Endothelial cell of umbilical vein (primary cell): ENCODE results near the gene DYNLL2. TPM values are rescaled to one million over a fixed set of nuclear protein-coding genes. Genes with fewer than 3 reads are reported as not detected.

ENCODE experiments used
- BruUV-seq: library from RNA; stranded (reverse); fragments of 400-500 nt; replicated peaks from 2 replicates; lab custom pipeline; 2021; lab: Mats Ljungman, UMichigan
- CTCF ChIA-PET: fragments of 300-600, 350-600 bp; sonication (Branson Sonifier 250); formaldehyde crosslinking; loops from one replicate; lab custom pipeline; 2021; ENCODE audit warnings: antibody characterized with exemption, inconsistent platforms; lab: Charles Lee
- POLR2A ChIA-PET: fragments of 300-600, 350-600 bp; sonication (Branson Sonifier 250); formaldehyde crosslinking; loops from one replicate; lab custom pipeline; 2021; ENCODE audit warnings: antibody characterized with exemption, inconsistent platforms; lab: Charles Lee
- DNase-seq: peaks from one replicate; pipeline ENCODE4 v3.0.0-alpha.2; 2011; ENCODE audit warnings: low read depth, low spot score
- FAIRE-seq: peaks from 2 replicates; lab custom pipeline; 2011; peaks lifted over from hg19 to GRCh38; lab: Jason Lieb, UNC
- H2AFZ ChIP-seq: 2 replicates; pipeline ENCODE4 v1.6.0; 2012; ENCODE audit warnings: low read depth, low read length, control low read depth, inconsistent platforms
- H3K27ac ChIP-seq: 2 replicates; pipeline ENCODE4 v1.5.1; 2011; ENCODE audit warnings: low read depth, mild to moderate bottlenecking, control low read depth, low read length, moderate library complexity; ENCODE audit not compliant: insufficient read depth
- H3K27me3 ChIP-seq, 2 experiments: 2 replicates each; pipeline versions ENCODE4 v1.6.0 to v1.6.1; 2011; ENCODE audit warnings: low read length in 2 of 2, mixed read lengths in 1 of 2; ENCODE audit not compliant: control insufficient read depth in 2 of 2, insufficient read depth in 2 of 2
- H3K36me3 ChIP-seq, 2 experiments: 2 replicates in 1 of 2; 3 replicates in 1 of 2; pipeline ENCODE4 v1.5.1; 2011; ENCODE audit warnings: low read length in 2 of 2, mild to moderate bottlenecking in 1 of 2, moderate library complexity in 1 of 2; ENCODE audit not compliant: control insufficient read depth in 2 of 2, insufficient read depth in 2 of 2; ENCODE audit errors: extremely low read depth in 1 of 2
- H3K4me1 ChIP-seq: 3 replicates; pipeline ENCODE4 v1.5.1; 2011; ENCODE audit warnings: mild to moderate bottlenecking, low read length; ENCODE audit not compliant: control insufficient read depth, insufficient read depth; ENCODE audit errors: extremely low read depth
- H3K4me2 ChIP-seq: 2 replicates; pipeline ENCODE4 v1.6.1; 2011; ENCODE audit warnings: low read length, control low read depth, mixed read lengths; ENCODE audit not compliant: insufficient read depth
- H3K4me3 ChIP-seq, 3 experiments: fragments of 200-600 bp in 1 of 3; sonication (generic), shearing (Covaris generic) in 1 of 3; replicated peaks in 1 of 3; 2 replicates each; pipeline ENCODE4 v1.5.1; 2011 to 2016; ENCODE audit warnings: control low read depth in 3 of 3, low read length in 3 of 3, mild to moderate bottlenecking in 2 of 3, inconsistent platforms in 1 of 3, low read depth in 1 of 3, moderate library complexity in 1 of 3; ENCODE audit not compliant: insufficient read depth in 1 of 3
- H3K79me2 ChIP-seq: 2 replicates; pipeline ENCODE4 v1.6.0; 2012; ENCODE audit warnings: low read length, inconsistent platforms; ENCODE audit not compliant: control insufficient read depth, insufficient read depth
- H3K9ac ChIP-seq: replicated peaks from 2 replicates; pipeline ENCODE3; 2011; ENCODE audit warnings: low read length, control low read depth; ENCODE audit not compliant: insufficient read depth; ENCODE audit errors: extremely low read depth
- H3K9me1 ChIP-seq: replicated peaks from 3 replicates; pipeline ENCODE4 v1.6.0; 2011; ENCODE audit warnings: mild to moderate bottlenecking, low read length; ENCODE audit not compliant: control insufficient read depth, insufficient read depth; ENCODE audit errors: extremely low read depth
- H3K9me3 ChIP-seq: replicated peaks from 2 replicates; pipeline ENCODE4 v1.5.1; 2012; ENCODE audit warnings: low read length, inconsistent platforms; ENCODE audit not compliant: control insufficient read depth, insufficient read depth
- H4K20me1 ChIP-seq: replicated peaks from 2 replicates; pipeline ENCODE3; 2011; ENCODE audit warnings: mild to moderate bottlenecking, low read length; ENCODE audit not compliant: control insufficient read depth, insufficient read depth; ENCODE audit errors: extremely low read depth
- CTCF ChIP-seq, 2 donors: IDR thresholded peaks; 1 replicate in 1 of 2; 2 replicates in 1 of 2; pipeline ENCODE4 v1.5.1; 2011; ENCODE audit warnings: low read length in 2 of 2, mild to moderate bottlenecking in 2 of 2, moderate library complexity in 2 of 2, control low read depth in 1 of 2, inconsistent platforms in 1 of 2, low read depth in 1 of 2; ENCODE audit not compliant: insufficient read depth in 1 of 2; ENCODE audit errors: extremely low read depth in 1 of 2
- EZH2 ChIP-seq: IDR thresholded peaks from 2 replicates; pipeline ENCODE4 v1.6.1; 2012; ENCODE audit warnings: borderline replicate concordance, low read depth, mild to moderate bottlenecking, moderate library complexity, low read length, inconsistent platforms; ENCODE audit not compliant: severe bottlenecking
- FOS ChIP-seq: IDR thresholded peaks from 2 replicates; pipeline ENCODE4 v1.6.1; 2011; ENCODE audit warnings: mild to moderate bottlenecking, low read length, moderate library complexity, borderline replicate concordance; ENCODE audit not compliant: insufficient read depth
- GATA2 ChIP-seq: IDR thresholded peaks from 2 replicates; pipeline ENCODE4 v1.7.0; 2011; ENCODE audit warnings: low read depth, mild to moderate bottlenecking, moderate library complexity, mixed read lengths, low read length; ENCODE audit not compliant: insufficient read length, insufficient read depth
- JUN ChIP-seq: IDR thresholded peaks from 2 replicates; pipeline ENCODE4 v1.6.1; 2011; ENCODE audit warnings: borderline replicate concordance, low read depth; ENCODE audit not compliant: insufficient read length, insufficient read depth
- MAX ChIP-seq: IDR thresholded peaks from 2 replicates; pipeline ENCODE4 v1.6.1; 2011; ENCODE audit not compliant: insufficient read depth, insufficient read length
- MYC ChIP-seq: IDR thresholded peaks from one replicate; pipeline ENCODE4 v1.6.1; 2011; ENCODE audit warnings: mild to moderate bottlenecking, low read depth, low read length
- POLR2A ChIP-seq: IDR thresholded peaks from 2 replicates; pipeline ENCODE4 v1.6.1; 2012; ENCODE audit warnings: low read depth, mild to moderate bottlenecking, control low read depth, low read length
- POLR2AphosphoS5 ChIP-seq: IDR thresholded peaks from 2 replicates; pipeline ENCODE4 v1.6.1; 2012; ENCODE audit warnings: low read depth, mild to moderate bottlenecking, control low read depth, low read length, moderate library complexity; ENCODE audit not compliant: insufficient read depth
- dilution Hi-C: fragments of 300-500 bp; cut with MboI; formaldehyde crosslinking; loops from one replicate; pipeline ENCODE4 v1.15.0; 2019; ENCODE audit warnings: low sequenced_read_pairs; ENCODE audit not compliant: extremely low pct_ligation_motif_present
- intact Hi-C: fragments of 100-400 bp; cut with micrococcal nuclease; formaldehyde crosslinking; loops from one replicate; pipeline ENCODE4 v1.10.0; 2022
- polyA plus RNA-seq, 4 experiments: library from polyadenylated mRNA; depleted of rRNA in 3 of 4; stranded (reverse) in 3 of 4; unstranded in 1 of 4; fragments of >200 nt; gene quantifications; 2 replicates each; pipeline versions ENCODE4 v1.2.1 to v1.2.3, GENCODE V29; 2011 to 2012; ENCODE audit warnings: missing spikeins in 1 of 4
- total RNA-seq: library from RNA; stranded (reverse); gene quantifications from 2 replicates; pipeline ENCODE4 v1.2.3, GENCODE V29; 2021

Gene DYNLL2
- total and polyA plus RNA-seq, 2 donors (not counting 3 experiments of a cell fraction or from before 2014, with no cell fraction given) = 7.4 to 19.0 TPM

- no peak for TF ChIP-seq EZH2
- TF ChIP-seq MAX = no peak
- TF ChIP-seq JUN = no peak
- TF ChIP-seq POLR2A = no peak
- no peak for TF ChIP-seq CTCF (IDR thresholded peaks at IDR 0.05; ENCODE audit: extremely low read depth in 1 of 2, insufficient read depth in 1 of 2, low read depth in 1 of 2, low read length in 2 of 2)
- no peak for TF ChIP-seq POLR2AphosphoS5
- TF ChIP-seq MYC = no peak
- no peak for TF ChIP-seq GATA2
- no peak for TF ChIP-seq FOS
- no peak for FAIRE-seq
- dilution Hi-C loops (no loop called here), intact Hi-C loops (no loop called here)
- H3K9me3 ChIP-seq = no peaks in the 10 kb centered on the region
- no peak overlapping the region for H2AFZ ChIP-seq
- H4K20me1 ChIP-seq = no peaks in the 10 kb centered on the region
- H3K27me3 ChIP-seq = peaks cover 0 to 3% of the 10 kb centered on the region in 2 experiments
- peak; percentile 9 for DNase-seq
- H3K4me2 ChIP-seq = no peak overlapping the region
- no peaks in the 10 kb centered on the region for H3K9me1 ChIP-seq
- no peaks in the 10 kb centered on the region for H3K79me2 ChIP-seq
- H3K36me3 ChIP-seq = no peaks in the 10 kb centered on the region
- ChIA-PET POLR2A (no interaction called here), CTCF (no interaction called here)
- H3K27ac ChIP-seq = no peak overlapping the region
- no peaks in the 10 kb centered on the region for H3K4me1 ChIP-seq
- H3K4me3 ChIP-seq = no peak overlapping the region
- no TSS peak for BruUV-seq
- H3K9ac ChIP-seq = no peak overlapping the region
Observed at GRCh38 chr17:58060596-58061191, 22.5 kb upstream of the DYNLL2 start.
